Mucosa of stomach (tissue), 1 donor: ENCODE measurements around the gene ZBP1.

Experiments
- H3K27me3 ChIP-seq: one replicate; pipeline ENCODE4 v1.7.0; 2013; ENCODE audit warnings: mild to moderate bottlenecking, low read length; ENCODE audit not compliant: control insufficient read depth, insufficient read depth
- H3K36me3 ChIP-seq: one replicate; pipeline ENCODE4 v1.7.0; 2013; ENCODE audit warnings: low read length; ENCODE audit not compliant: control insufficient read depth, insufficient read depth
- H3K4me1 ChIP-seq: one replicate; pipeline ENCODE4 v1.7.0; 2013; ENCODE audit warnings: mild to moderate bottlenecking, low read length; ENCODE audit not compliant: control insufficient read depth, insufficient read depth
- H3K4me3 ChIP-seq: one replicate; pipeline ENCODE4 v1.7.0; 2013; ENCODE audit warnings: low read length
- H3K9ac ChIP-seq: one replicate; pipeline ENCODE4 v1.7.0; 2013; ENCODE audit warnings: mild to moderate bottlenecking, low read length, moderate library complexity
- H3K9me3 ChIP-seq: one replicate; pipeline ENCODE4 v1.7.0; 2013; ENCODE audit warnings: mild to moderate bottlenecking, low read length, moderate library complexity; ENCODE audit not compliant: control insufficient read depth
- donor health status: Pancreatic carcinoma.

Gene ZBP1

DNA sequence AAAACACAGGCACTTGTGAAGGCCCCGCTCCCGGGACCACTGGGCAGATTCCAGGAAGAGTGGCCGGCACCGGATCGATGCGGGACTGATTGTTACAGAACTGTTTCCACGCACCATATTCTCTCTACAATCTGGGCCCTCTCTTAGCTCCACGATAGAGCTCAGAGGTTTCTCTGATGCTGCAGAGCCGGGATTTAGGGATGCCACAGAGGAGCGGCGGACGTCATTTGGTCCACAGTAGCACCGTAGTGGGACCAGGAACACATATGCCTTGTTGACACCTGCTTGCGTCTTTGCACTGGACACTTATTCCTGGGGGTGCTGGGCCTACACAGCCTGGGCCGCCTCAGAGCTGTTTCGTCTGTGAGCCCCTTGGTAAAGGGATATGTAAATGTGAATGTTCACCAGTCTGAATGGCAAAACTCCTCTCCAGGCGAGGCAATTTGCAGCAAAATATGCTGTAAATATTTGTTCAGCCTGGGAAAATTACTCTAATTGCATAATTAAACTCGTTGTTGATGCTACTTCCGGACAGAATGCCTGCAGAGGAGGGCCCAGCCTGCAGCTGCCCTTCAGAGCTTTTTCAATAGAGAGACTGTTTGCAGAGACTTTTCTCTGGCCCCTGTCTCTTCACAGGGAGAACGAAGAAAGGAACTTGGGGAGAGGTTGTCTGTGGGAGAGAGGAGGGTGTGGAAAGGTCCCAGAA is 49.9 kb downstream of the ZBP1 start:
- Histone ChIP-seq H3K4me1 (no peaks in the 10 kb centered on the region), H3K27me3 (peaks cover 23% of the 10 kb centered on the region), H3K9me3 (no peaks in the 10 kb centered on the region), H3K36me3 (no peaks in the 10 kb centered on the region), H3K9ac (no peak overlapping the region), H3K4me3 (no peak overlapping the region)

DNA sequence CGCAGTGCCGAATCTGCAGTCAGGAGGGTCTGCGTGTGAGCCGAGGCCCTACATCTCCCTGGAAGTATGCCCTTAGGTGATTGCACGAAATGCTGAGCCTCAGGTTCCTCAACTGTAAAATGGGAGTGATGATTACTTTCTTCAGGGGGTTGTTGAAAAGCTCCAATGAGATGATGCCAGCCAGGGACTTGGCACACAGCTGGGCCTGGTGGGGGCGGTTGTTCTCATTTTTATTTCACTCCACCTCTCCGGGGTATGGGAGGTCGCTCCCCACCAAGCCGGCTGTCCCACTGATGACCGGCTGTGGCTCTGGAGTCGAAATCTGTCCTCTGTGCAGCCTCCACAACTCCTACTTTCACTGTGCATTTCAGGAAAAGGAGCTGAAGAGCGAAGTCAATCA is 51.3 kb downstream of the ZBP1 start:
- peaks cover 12% of the 10 kb centered on the region for H3K27me3 ChIP-seq
- H3K4me3 ChIP-seq, result no peak overlapping the region
- no peaks in the 10 kb centered on the region for H3K36me3 ChIP-seq
- no peak overlapping the region for H3K9ac ChIP-seq
- H3K4me1 ChIP-seq, result no peaks in the 10 kb centered on the region
- H3K9me3 ChIP-seq, result no peaks in the 10 kb centered on the region

DNA sequence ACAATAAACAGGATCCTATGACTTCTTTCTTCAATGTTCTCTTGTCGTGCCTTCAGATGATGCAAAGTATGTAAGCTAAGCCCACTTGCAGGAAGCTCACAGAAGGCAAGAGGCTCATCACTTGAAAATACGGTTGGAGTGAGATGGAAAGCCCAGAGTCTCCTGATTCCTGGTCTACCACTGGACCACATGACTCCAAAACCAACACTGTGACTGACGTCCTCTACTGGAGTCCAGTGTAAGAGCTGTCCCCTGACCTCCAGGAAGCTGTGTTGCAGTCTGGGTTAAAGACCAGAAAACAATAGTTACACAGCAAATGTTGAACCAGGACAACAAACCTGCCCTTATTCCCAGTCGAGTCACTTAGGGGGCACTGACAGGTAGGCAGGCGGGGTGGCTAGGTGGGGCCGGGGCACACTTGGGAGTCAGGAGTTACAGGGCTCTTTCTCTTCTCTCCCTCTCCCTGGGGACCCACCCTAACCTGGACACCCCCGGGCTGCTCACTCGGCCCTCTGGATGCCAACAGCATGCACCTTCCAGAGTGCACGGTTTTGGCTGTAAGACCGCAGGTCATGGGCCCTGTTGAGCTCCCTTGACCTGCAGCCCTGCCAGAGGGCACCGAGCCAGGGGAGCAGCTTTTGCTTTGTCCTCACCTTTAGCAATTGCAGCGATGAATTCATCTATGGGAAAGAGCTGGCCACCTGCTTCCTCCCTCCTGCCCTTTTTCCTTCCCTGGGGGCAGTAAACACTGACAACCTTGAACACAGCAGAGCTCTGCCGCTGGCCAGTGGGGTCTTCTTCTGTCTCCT is 51.9 kb downstream of the ZBP1 start:
- no peak overlapping the region for H3K9ac ChIP-seq
- no peaks in the 10 kb centered on the region for H3K9me3 ChIP-seq
- H3K36me3 ChIP-seq, result no peaks in the 10 kb centered on the region
- no peaks in the 10 kb centered on the region for H3K4me1 ChIP-seq
- H3K4me3 ChIP-seq, result no peak overlapping the region
- H3K27me3 ChIP-seq, result peaks cover 12% of the 10 kb centered on the region

DNA sequence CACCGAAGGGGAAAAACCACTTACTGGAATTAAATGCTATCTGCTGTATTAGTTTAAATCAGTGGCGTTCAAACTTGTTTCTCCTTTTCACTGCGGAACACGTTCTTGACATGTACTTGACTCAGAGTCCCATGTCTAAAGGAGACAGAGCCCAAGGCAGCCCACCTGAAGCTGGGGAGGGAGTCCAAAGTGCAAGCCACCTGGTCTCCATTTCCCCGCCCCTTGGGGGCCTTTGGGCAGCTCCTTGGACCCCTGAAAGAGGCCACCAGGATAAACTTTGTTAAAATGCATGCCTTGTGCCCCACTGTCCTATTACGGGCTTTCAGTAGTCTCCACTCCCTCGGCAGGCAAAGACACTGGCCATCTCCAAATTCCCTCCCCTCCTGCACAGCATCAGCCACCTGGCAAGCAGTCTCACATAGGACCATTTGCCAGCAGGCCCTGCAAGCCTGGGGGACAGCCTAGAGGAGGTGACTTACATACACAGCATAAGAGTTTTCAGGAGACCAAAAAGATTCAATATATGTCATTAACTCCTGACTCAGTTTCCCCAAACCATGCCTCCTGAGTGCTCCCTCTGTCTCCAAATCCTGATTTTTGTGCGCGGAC is 52.7 kb downstream of the ZBP1 start:
- no peaks in the 10 kb centered on the region for H3K9me3 ChIP-seq
- no peak overlapping the region for H3K4me3 ChIP-seq
- no peaks in the 10 kb centered on the region for H3K36me3 ChIP-seq
- no peak overlapping the region for H3K9ac ChIP-seq
- H3K4me1 ChIP-seq, result no peaks in the 10 kb centered on the region
- peaks cover 12% of the 10 kb centered on the region for H3K27me3 ChIP-seq

DNA sequence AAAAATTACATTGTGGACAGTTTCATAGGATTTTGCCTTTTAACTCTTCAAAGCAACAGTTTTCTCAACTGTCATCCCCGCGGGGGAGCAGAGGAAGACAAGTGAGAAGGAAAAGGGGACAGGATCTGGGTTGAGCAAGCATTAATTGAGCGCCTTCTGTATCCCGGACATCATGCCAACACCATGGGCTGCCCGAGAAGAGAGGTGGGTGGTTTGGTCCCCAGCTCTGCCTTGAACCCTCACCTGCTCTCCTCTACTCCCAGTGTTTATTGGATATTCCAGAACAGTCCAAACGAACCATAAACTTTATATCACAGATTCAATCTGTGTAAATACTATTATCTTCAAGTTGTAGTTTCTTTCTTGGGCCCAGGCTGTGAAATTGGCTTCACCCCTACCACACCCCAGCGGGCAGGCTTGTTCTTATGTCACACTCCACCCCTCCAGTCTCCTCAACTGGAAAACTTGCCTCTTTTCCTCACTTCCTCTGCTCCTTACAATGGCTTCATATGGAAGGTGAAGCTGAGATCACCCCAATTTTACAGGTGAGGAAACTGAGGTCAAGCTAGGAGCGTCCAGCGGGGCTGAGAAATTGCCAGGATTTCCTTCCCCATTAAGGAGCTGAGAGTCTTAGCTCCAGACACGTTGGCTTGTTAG is 53.3 kb downstream of the ZBP1 start:
- Histone ChIP-seq H3K36me3 (no peaks in the 10 kb centered on the region), H3K4me3 (no peak overlapping the region), H3K9ac (no peak overlapping the region), H3K27me3 (peaks cover 12% of the 10 kb centered on the region), H3K4me1 (no peaks in the 10 kb centered on the region), H3K9me3 (no peaks in the 10 kb centered on the region)

DNA sequence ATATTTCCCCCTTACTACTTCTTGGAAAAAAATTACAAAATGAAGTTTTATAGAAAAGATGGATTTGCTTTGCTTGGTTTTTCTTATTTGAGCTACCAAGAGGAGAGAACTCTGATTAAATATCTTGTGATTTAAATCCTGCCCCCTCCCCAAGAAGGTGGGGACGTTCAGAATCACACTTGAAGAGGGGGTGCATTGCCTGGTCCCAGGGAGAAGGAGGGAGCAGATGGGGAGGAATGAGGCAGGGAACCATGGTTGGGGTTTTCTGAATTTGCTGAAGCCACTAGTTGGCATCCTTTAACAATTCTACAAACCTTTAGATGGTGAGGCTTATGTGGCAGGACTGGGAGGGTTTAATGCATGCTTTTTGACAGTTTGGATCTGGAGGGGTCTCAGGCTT is 53.8 kb downstream of the ZBP1 start:
- peaks cover 2% of the 10 kb centered on the region for H3K4me1 ChIP-seq
- no peaks in the 10 kb centered on the region for H3K9me3 ChIP-seq
- no peaks in the 10 kb centered on the region for H3K36me3 ChIP-seq
- no peak overlapping the region for H3K9ac ChIP-seq
- H3K27me3 ChIP-seq, result peaks cover 12% of the 10 kb centered on the region
- no peak overlapping the region for H3K4me3 ChIP-seq

DNA sequence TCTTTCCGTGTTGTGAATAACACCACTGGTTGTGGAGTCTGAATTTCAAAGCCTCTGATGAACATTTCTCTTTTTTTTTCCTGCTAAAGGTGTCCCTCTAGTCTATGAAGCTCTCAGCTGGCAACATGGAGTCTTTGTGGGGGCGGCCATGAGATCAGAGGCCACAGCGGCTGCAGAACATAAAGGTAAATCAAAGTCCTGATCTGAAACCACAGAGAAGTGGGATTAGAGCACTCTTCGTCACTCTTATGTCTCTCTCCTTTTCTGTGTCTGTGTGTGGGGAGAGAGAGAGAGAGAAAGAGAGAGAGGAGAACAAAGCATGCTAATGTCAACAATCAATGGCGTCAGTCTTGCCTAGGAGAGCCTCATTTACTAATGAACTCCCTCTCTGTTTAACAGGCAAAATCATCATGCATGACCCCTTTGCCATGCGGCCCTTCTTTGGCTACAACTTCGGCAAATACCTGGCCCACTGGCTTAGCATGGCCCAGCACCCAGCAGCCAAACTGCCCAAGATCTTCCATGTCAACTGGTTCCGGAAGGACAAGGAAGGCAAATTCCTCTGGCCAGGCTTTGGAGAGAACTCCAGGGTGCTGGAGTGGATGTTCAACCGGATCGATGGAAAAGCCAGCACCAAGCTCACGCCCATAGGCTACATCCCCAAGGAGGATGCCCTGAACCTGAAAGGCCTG is 55.1 kb downstream of the ZBP1 start:
- no peaks in the 10 kb centered on the region for H3K36me3 ChIP-seq
- no peaks in the 10 kb centered on the region for H3K9me3 ChIP-seq
- H3K27me3 ChIP-seq, result peaks cover 12% of the 10 kb centered on the region
- H3K4me3 ChIP-seq, result no peak overlapping the region
- H3K4me1 ChIP-seq, result peaks cover 15% of the 10 kb centered on the region
- no peak overlapping the region for H3K9ac ChIP-seq

DNA sequence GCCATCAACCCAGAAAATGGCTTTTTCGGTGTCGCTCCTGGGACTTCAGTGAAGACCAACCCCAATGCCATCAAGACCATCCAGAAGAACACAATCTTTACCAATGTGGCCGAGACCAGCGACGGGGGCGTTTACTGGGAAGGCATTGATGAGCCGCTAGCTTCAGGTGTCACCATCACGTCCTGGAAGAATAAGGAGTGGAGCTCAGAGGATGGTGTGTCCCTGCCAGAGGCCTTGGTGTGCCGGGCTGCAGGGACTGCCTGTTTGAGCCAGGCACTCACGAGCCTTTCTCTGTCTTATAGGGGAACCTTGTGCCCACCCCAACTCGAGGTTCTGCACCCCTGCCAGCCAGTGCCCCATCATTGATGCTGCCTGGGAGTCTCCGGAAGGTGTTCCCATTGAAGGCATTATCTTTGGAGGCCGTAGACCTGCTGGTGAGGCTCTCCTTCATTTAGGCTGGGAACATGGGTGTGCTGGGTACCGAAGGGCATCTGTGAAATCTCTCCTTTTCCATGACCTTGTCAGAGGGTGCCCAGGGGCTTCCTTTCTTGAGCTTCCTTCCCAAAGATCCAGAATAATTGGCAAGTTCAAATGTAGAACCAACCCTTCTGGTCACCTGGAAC is 55.9 kb downstream of the ZBP1 start:
- Histone ChIP-seq H3K4me3 (no peak overlapping the region), H3K9me3 (no peaks in the 10 kb centered on the region), H3K9ac (no peak overlapping the region), H3K36me3 (no peaks in the 10 kb centered on the region), H3K4me1 (peaks cover 22% of the 10 kb centered on the region), H3K27me3 (peaks cover 12% of the 10 kb centered on the region)

DNA sequence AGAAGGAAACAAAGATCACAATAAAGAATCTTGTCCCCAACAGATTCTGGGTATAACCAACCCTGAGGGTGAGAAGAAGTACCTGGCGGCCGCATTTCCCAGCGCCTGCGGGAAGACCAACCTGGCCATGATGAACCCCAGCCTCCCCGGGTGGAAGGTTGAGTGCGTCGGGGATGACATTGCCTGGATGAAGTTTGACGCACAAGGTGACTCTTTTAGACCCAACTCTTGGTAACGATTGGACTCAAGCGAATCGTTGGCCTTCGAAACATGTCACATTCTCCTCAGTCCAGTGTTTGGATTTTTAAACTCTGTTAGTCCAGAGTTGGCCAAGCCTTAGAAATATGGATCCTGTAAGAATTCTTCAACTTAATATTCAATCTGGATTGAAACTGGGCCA is 56.7 kb downstream of the ZBP1 start:
- no peaks in the 10 kb centered on the region for H3K9me3 ChIP-seq
- peaks cover 30% of the 10 kb centered on the region for H3K4me1 ChIP-seq
- H3K27me3 ChIP-seq, result peaks cover 13% of the 10 kb centered on the region
- no peak overlapping the region for H3K9ac ChIP-seq
- no peak overlapping the region for H3K4me3 ChIP-seq
- no peaks in the 10 kb centered on the region for H3K36me3 ChIP-seq

DNA sequence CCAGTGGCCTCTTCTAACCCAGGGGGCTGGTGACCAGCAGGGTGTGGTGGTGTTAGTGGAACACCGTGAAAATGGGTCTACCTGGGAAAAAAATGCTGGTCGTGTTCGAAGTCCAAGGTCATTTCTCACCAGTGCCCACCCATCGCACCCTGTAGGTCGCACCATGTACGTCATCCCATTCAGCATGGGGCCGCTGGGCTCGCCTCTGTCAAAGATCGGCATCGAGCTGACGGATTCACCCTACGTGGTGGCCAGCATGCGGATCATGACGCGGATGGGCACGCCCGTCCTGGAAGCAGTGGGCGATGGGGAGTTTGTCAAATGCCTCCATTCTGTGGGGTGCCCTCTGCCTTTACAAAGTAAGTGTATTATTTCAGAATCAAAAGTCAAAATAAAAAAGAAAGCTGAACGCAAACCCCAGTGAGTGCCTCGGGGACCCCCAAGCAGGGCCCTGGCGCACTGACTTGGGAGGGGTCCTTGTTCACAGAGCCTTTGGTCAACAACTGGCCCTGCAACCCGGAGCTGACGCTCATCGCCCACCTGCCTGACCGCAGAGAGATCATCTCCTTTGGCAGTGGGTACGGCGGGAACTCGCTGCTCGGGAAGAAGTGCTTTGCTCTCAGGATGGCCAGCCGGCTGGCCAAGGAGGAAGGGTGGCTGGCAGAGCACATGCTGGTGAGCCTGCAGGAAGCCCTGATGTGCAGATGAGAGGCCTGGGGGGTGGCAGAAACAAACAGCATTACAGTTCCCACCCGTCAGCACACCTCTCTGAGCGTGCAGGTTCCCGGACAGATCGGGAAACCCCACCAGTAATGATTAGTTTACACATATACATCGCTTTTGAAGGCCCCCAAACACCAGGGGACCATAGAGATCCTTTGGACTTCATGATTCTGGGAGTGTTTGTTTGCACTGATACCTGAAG is 57.4 kb downstream of the ZBP1 start:
- Histone ChIP-seq H3K4me1 (peaks cover 37% of the 10 kb centered on the region), H3K9ac (no peak overlapping the region), H3K36me3 (no peaks in the 10 kb centered on the region), H3K27me3 (peaks cover 7% of the 10 kb centered on the region), H3K4me3 (no peak overlapping the region), H3K9me3 (no peaks in the 10 kb centered on the region)
